Esophagus muscularis mucosa (tissue), 4 donors: ENCODE measurements around the gene MSRB1. TPM values are rescaled to one million over a fixed set of nuclear protein-coding genes. Genes with fewer than 3 reads are reported as not detected.
A peak's percentile ranks its signal among the peaks of the same experiment; 100 is the strongest.

Experiments
- DNase-seq: peaks from one replicate; pipeline ENCODE4 v3.0.0-alpha.2; 2017; ENCODE audit errors: extremely low spot score
- H3K27ac ChIP-seq, 4 donors: fragments of 200-600 bp; sonication (generic); replicated peaks in 1 of 4; 1 replicate in 3 of 4; 2 replicates in 1 of 4; pipeline ENCODE4 v1.5.1; 2016 to 2019; ENCODE audit warnings: mild to moderate bottlenecking in 1 of 4
- H3K27me3 ChIP-seq, 4 donors: fragments of 200-600 bp; sonication (generic); one replicate each; pipeline versions ENCODE4 v1.5.1 to v1.6.0; 2016 to 2019
- H3K36me3 ChIP-seq, 4 donors: fragments of 200-600 bp; sonication (generic); one replicate each; pipeline ENCODE4 v1.5.1; 2016 to 2019
- H3K4me1 ChIP-seq, 4 donors: fragments of 200-600 bp; sonication (generic); one replicate each; pipeline ENCODE4 v1.5.1; 2016 to 2019
- H3K4me3 ChIP-seq, 4 donors: fragments of 200-600 bp; sonication (generic); 1 replicate in 2 of 4; 2 replicates in 2 of 4; pipeline ENCODE4 v1.5.1; 2016 to 2019; ENCODE audit warnings: mild to moderate bottlenecking in 4 of 4, moderate library complexity in 1 of 4
- H3K9me3 ChIP-seq, 4 donors: fragments of 200-600 bp; sonication (generic); 1 replicate in 3 of 4; 2 replicates in 1 of 4; pipeline ENCODE4 v1.5.1; 2016 to 2019
- CTCF ChIP-seq, 3 experiments: fragments of 200-600 bp in 2 of 3; fragments of 450-650 bp in 1 of 3; sonication (generic) in 2 of 3; IDR thresholded peaks; one replicate each; pipeline ENCODE4 v1.5.1; 2017 to 2019; ENCODE audit warnings: antibody characterized with exemption in 3 of 3, mild to moderate bottlenecking in 2 of 3, moderate library complexity in 1 of 3
- EP300 ChIP-seq: sonication (generic); formaldehyde crosslinking; IDR thresholded peaks from one replicate; pipeline ENCODE4 v1.6.1; 2017; ENCODE audit warnings: antibody characterized with exemption
- POLR2A ChIP-seq: fragments of 450-650 bp; IDR thresholded peaks from one replicate; pipeline ENCODE4 v1.6.1; 2017; ENCODE audit warnings: antibody characterized with exemption, moderate library complexity, mild to moderate bottlenecking, low read depth
- POLR2AphosphoS5 ChIP-seq, 2 donors: sonication (generic); formaldehyde crosslinking; IDR thresholded peaks; one replicate each; pipeline ENCODE4 v1.6.1; 2017; ENCODE audit warnings: antibody characterized with exemption in 2 of 2
- WGBS: methylation state at CpG from one replicate; pipeline ENCODE4 v1.1.5; 2018; 5-methylcytosine and 5-hydroxymethylcytosine counted together
- intact Hi-C: fragments of 100-400 bp; cut with DNase I; formaldehyde crosslinking; loops from one replicate; pipeline ENCODE4 v1.15.1; 2023
- total RNA-seq, 4 donors: library from RNA; depleted of rRNA; stranded (reverse); fragments of >200 nt; gene quantifications; one replicate each; pipeline versions ENCODE4 v1.1.0 to v1.2.1, GENCODE V29; 2016

Gene MSRB1
- total RNA-seq, 4 donors from 2014 or later = 46.0 to 78.7 (median 53.1) TPM

GRCh38 chr16:1976216-1976520, 33.2 kb upstream of the MSRB1 start:
- Histone ChIP-seq H3K9me3 (no peaks in the 10 kb centered on the region), H3K27ac (no peak overlapping the region), H3K27me3 (peaks cover 8 to 77% (median 40%) of the 10 kb centered on the region in 4 donors), H3K36me3 (peaks cover 51 to 56% (median 53%) of the 10 kb centered on the region in 4 donors), H3K4me1 (peaks cover 33 to 52% (median 41%) of the 10 kb centered on the region in 4 donors), H3K4me3 (no peak overlapping the region)
- 93% methylated on average over 5 of the region's 8 CpGs for WGBS
- intact Hi-C loops = no loop called here
- no peak for DNase-seq
- TF ChIP-seq CTCF (IDR thresholded peaks at IDR 0.05) (no peak), POLR2AphosphoS5 (IDR thresholded peaks at IDR 0.05) (no peak), POLR2A (no peak), EP300 (no peak)

- intact Hi-C loops = no loop called here
- peaks cover 39 to 54% (median 45%) of the 10 kb centered on the region in 4 donors for H3K4me1 ChIP-seq
- DNase-seq = no peak
- H3K9me3 ChIP-seq = no peaks in the 10 kb centered on the region
- no peak overlapping the region for H3K4me3 ChIP-seq
- H3K27ac ChIP-seq = no peak overlapping the region
- WGBS = 92% methylated on average over 30 of the region's 33 CpGs
- peaks cover 8 to 72% (median 34%) of the 10 kb centered on the region in 4 donors for H3K27me3 ChIP-seq
- no peak for TF ChIP-seq POLR2A
- TF ChIP-seq CTCF (IDR thresholded peaks at IDR 0.05) = no peak
- no peak for TF ChIP-seq POLR2AphosphoS5 (IDR thresholded peaks at IDR 0.05)
- no peak for TF ChIP-seq EP300
- peaks cover 51 to 56% (median 53%) of the 10 kb centered on the region in 4 donors for H3K36me3 ChIP-seq
These were observed 32.6 kb upstream of the MSRB1 start for GRCh38 chr16:1975432-1976215.

- WGBS = 93% methylated on average over 24 of the region's 42 CpGs
- Histone ChIP-seq H3K4me3 (no peak overlapping the region), H3K4me1 (peaks cover 29 to 44% (median 35%) of the 10 kb centered on the region in 4 donors), H3K27ac (no peak overlapping the region), H3K9me3 (no peaks in the 10 kb centered on the region), H3K36me3 (peaks cover 51 to 56% (median 53%) of the 10 kb centered on the region in 4 donors), H3K27me3 (peaks cover 8 to 60% (median 23%) of the 10 kb centered on the region in 4 donors)
- TF ChIP-seq POLR2A (no peak), POLR2AphosphoS5 (IDR thresholded peaks at IDR 0.05) (no peak), EP300 (no peak), CTCF (IDR thresholded peaks at IDR 0.05) (no peak)
- intact Hi-C loops = no loop called here
- no peak for DNase-seq
These were observed 31.4 kb upstream of the MSRB1 start for GRCh38 chr16:1974157-1975070.

GRCh38 chr16:1973461-1974156, 30.6 kb upstream of the MSRB1 start:
- Histone ChIP-seq H3K27me3 (peaks cover 8 to 52% (median 15%) of the 10 kb centered on the region in 4 donors), H3K4me1 (peaks cover 24 to 36% (median 30%) of the 10 kb centered on the region in 4 donors), H3K27ac (no peak overlapping the region), H3K36me3 (peaks cover 47 to 51% (median 48%) of the 10 kb centered on the region in 4 donors), H3K4me3 (peak overlapping the region in 1 of 4 donors; percentile 91), H3K9me3 (no peaks in the 10 kb centered on the region)
- 92% methylated on average over 16 of the region's 16 CpGs for WGBS
- TF ChIP-seq EP300 = no peak
- no peak for TF ChIP-seq POLR2A
- TF ChIP-seq CTCF (IDR thresholded peaks at IDR 0.05) = no peak
- TF ChIP-seq POLR2AphosphoS5 (IDR thresholded peaks at IDR 0.05) = no peak
- no peak for DNase-seq
- intact Hi-C loops = no loop called here
